ENCODE measurements around the gene BRI3BP. TPM values are rescaled to one million over a fixed set of nuclear protein-coding genes. Genes with fewer than 3 reads are reported as not detected.

The BRI3BP gene
- 10 to 100 TPM in 3 of 4 donors, 1 to 10 TPM in 1; 10.0 to 11.5 (median 11.3) TPM for polyA plus RNA-seq (ENCODE audit: insufficient read length in 4 of 4)

- no peak for DNase-seq (ENCODE audit: low read depth in 4 of 4, low spot score in 3 of 4)
Measured at GRCh38 chr12:124993626-124994436, at the start of gene BRI3BP. BRI3BP (plus strand) TSS chr12:124993645; CDS start chr12:124993791, 146 bp downstream.

GRCh38 chr12:124946447-124946793 lies 47.0 kb upstream of the BRI3BP start:
- DNase-seq (ENCODE audit: low read depth in 4 of 4, low spot score in 3 of 4): no peak

- DNase-seq (ENCODE audit: low read depth in 4 of 4, low spot score in 3 of 4): no peak
Measured at GRCh38 chr12:124947013-124947412, 46.4 kb upstream of the BRI3BP start.

- DNase-seq (ENCODE audit: low read depth in 4 of 4, low spot score in 3 of 4): no peak
Measured at GRCh38 chr12:124947561-124948398, 45.7 kb upstream of the BRI3BP start.

GRCh38 chr12:124949066-124949465 lies 44.4 kb upstream of the BRI3BP start:
- no peak for DNase-seq (ENCODE audit: low read depth in 4 of 4, low spot score in 3 of 4)

- no peak for DNase-seq (ENCODE audit: low read depth in 4 of 4, low spot score in 3 of 4)
Measured at GRCh38 chr12:124949779-124950728, 43.4 kb upstream of the BRI3BP start.

GRCh38 chr12:124952295-124952694 lies 41.1 kb upstream of the BRI3BP start:
- no peak for DNase-seq (ENCODE audit: low read depth in 4 of 4, low spot score in 3 of 4)

GRCh38 chr12:124952801-124953200 lies 40.6 kb upstream of the BRI3BP start:
- DNase-seq (ENCODE audit: low read depth in 4 of 4, low spot score in 3 of 4): no peak

GRCh38 chr12:124953689-124954405 lies 39.6 kb upstream of the BRI3BP start:
- no peak for DNase-seq (ENCODE audit: low read depth in 4 of 4, low spot score in 3 of 4)

GRCh38 chr12:124954771-124955170 lies 38.7 kb upstream of the BRI3BP start:
- DNase-seq (ENCODE audit: low read depth in 4 of 4, low spot score in 3 of 4): no peak

GRCh38 chr12:124956571-124956970 lies 36.9 kb upstream of the BRI3BP start:
- DNase-seq (ENCODE audit: low read depth in 4 of 4, low spot score in 3 of 4): no peak

- no peak for DNase-seq (ENCODE audit: low read depth in 4 of 4, low spot score in 3 of 4)
Measured at GRCh38 chr12:124961055-124961454, 32.4 kb upstream of the BRI3BP start.

- DNase-seq (ENCODE audit: low read depth in 4 of 4, low spot score in 3 of 4): no peak
Measured at GRCh38 chr12:124963211-124963610, 30.2 kb upstream of the BRI3BP start.

- DNase-seq (ENCODE audit: low read depth in 4 of 4, low spot score in 3 of 4): no peak
Measured at GRCh38 chr12:124964251-124964650, 29.2 kb upstream of the BRI3BP start.

- no peak for DNase-seq (ENCODE audit: low read depth in 4 of 4, low spot score in 3 of 4)
Measured at GRCh38 chr12:124964836-124965462, 28.5 kb upstream of the BRI3BP start.

GRCh38 chr12:124967016-124967739 lies 26.3 kb upstream of the BRI3BP start:
- no peak for DNase-seq (ENCODE audit: low read depth in 4 of 4, low spot score in 3 of 4)

- no peak for DNase-seq (ENCODE audit: low read depth in 4 of 4, low spot score in 3 of 4)
Measured at GRCh38 chr12:124968656-124969055, 24.8 kb upstream of the BRI3BP start.

- DNase-seq (ENCODE audit: low read depth in 4 of 4, low spot score in 3 of 4): no peak
Measured at GRCh38 chr12:124970647-124971402, 22.6 kb upstream of the BRI3BP start.

All from right renal pelvis (tissue), 4 donors.